ENCODE data around the gene NDFIP2.

Gene NDFIP2

GRCh38 chr13:79604752-79605151, 123.8 kb downstream of the NDFIP2 start:
- no peak for DNase-seq

All from stimulated activated CD4-positive, alpha-beta T cell treated with anti-CD3 and anti-CD28 coated beads, Interleukin-4, amount 100 ng/mL, for 1 hour (primary cell).